ENCODE results near the gene CNTROB. TPM values are rescaled to one million over a fixed set of nuclear protein-coding genes. Genes with fewer than 3 reads are reported as not detected.

Gene CNTROB
- total RNA-seq, 1 experiment from 2014 or later, result 39.7 TPM

GRCh38 chr17:7993972-7994589, 62.1 kb downstream of the CNTROB start (continued):
- TF ChIP-seq CREB1 (CRISPR knock-in tag; IDR thresholded peaks at IDR 0.05), result no peak

- Mint-ChIP-seq H3K36me3 (peaks cover 3% of the 10 kb centered on the region; the same call in 1 of the 2 replicates), H3K27ac (no peak overlapping the region), H3K27me3 (ENCODE audit: low read depth) (peaks cover 20% of the 10 kb centered on the region), H3K9me3 (peaks cover 4% of the 10 kb centered on the region; the same call in 1 of the 2 replicates), H3K4me1 (peaks cover 6% of the 10 kb centered on the region), H3K4me3 (no peak overlapping the region)
- ATAC-seq, result no peak
- ChIA-PET POLR2A (no interaction called here), CTCF (interaction anchor here (1.9 kb wide), 1 partner anchor 151 kb away, joined by 6 read pairs; no protein-coding TSS in a partner anchor)
- no peak for DNase-seq (ENCODE audit: low spot score)
- TF ChIP-seq GABPB1 (CRISPR knock-in tag; IDR thresholded peaks at IDR 0.05), result no peak
- TF ChIP-seq RORB (CRISPR knock-in tag; IDR thresholded peaks at IDR 0.05), result no peak
- no peak for TF ChIP-seq OVOL2 (CRISPR knock-in tag; IDR thresholded peaks at IDR 0.05; ENCODE audit: borderline replicate concordance)
- no peak for TF ChIP-seq E2F4 (CRISPR knock-in tag; IDR thresholded peaks at IDR 0.05; ENCODE audit: borderline replicate concordance, low read depth)
These were observed 63.7 kb downstream of the CNTROB start for GRCh38 chr17:7995724-7996123.

GRCh38 chr17:7997186-7997585, 65.2 kb downstream of the CNTROB start:
- POLR2A ChIA-PET, result no interaction called here
- Mint-ChIP-seq H3K4me3 (no peak overlapping the region), H3K4me1 (peaks cover 9% of the 10 kb centered on the region), H3K27ac (peak overlapping the region; percentile 27; the same call in 1 of the 2 replicates), H3K9me3 (no peaks in the 10 kb centered on the region), H3K27me3 (ENCODE audit: low read depth) (peaks cover 26% of the 10 kb centered on the region), H3K36me3 (no peaks in the 10 kb centered on the region)
- 0 out of 2 replicates have a peak, but pooled peaks have one; percentile 19 for TF ChIP-seq CTCF (IDR thresholded peaks at IDR 0.05)
- TF ChIP-seq HMGA2 (CRISPR knock-in tag; IDR thresholded peaks at IDR 0.05), result no peak
- no peak for TF ChIP-seq FOXP4 (CRISPR knock-in tag; IDR thresholded peaks at IDR 0.05)
- CTCF ChIA-PET, result interaction anchor here (0.5 to 1.9 kb wide), 32 partner anchors 8 to 349 kb away, joined by 3 to 18 read pairs (median 4); partner anchors contain the start of genes ALOX15B, CNTROB, KCNAB3 and NAA38
- DNase-seq (ENCODE audit: low spot score) (peak; percentile 69), ATAC-seq (peak; percentile 92)

Other genes starting within 250 kb of the CNTROB start
- gene TP53, start 244.7 kb upstream of the CNTROB start, total RNA-seq (2021), result 173 to 179 TPM (median 176 TPM) in 3 replicates
- 35.5 to 37.3 TPM (median 37.2 TPM) in 3 replicates for gene WRAP53, start 243.7 kb upstream of the CNTROB start, total RNA-seq (2021)
- gene EFNB3, start 227.0 kb upstream of the CNTROB start, total RNA-seq (2021), result 14.3 to 14.7 TPM (median 14.5 TPM) in 3 replicates
- gene DNAH2, start 214.5 kb upstream of the CNTROB start, total RNA-seq (2021), result 0.17 to 0.34 TPM (median 0.27 TPM) in 3 replicates
- gene KDM6B, start 98.0 kb upstream of the CNTROB start, total RNA-seq (2021), result 13.2 to 16.1 TPM (median 15.8 TPM) in 3 replicates
- 2.9 to 3.9 TPM (median 3.6 TPM) in 3 replicates for gene TMEM88, start 77.1 kb upstream of the CNTROB start, total RNA-seq (2021)
- 41.8 to 46.3 TPM (median 43.4 TPM) in 3 replicates for gene NAA38, start 74.6 kb upstream of the CNTROB start, total RNA-seq (2021)
- 14.0 to 15.2 TPM (median 14.3 TPM) in 3 replicates for gene CYB5D1, start 74.2 kb upstream of the CNTROB start, total RNA-seq (2021)
- gene CHD3, start 43.4 kb upstream of the CNTROB start, total RNA-seq (2021), result 38.9 to 42.0 TPM (median 39.5 TPM) in 3 replicates
- 0.83 to 1.8 TPM (median 0.94 TPM) in 3 replicates for gene RNF227, start 15.9 kb upstream of the CNTROB start, total RNA-seq (2021)
- 3.2 to 6.7 TPM (median 6.5 TPM) in 3 replicates for gene KCNAB3, start 2.4 kb upstream of the CNTROB start, total RNA-seq (2021)
- 99.7 to 135 TPM (median 125 TPM) in 3 replicates for gene TRAPPC1, start 260 bp upstream of the CNTROB start, total RNA-seq (2021)
- 0.87 to 1.9 TPM (median 1.1 TPM) in 3 replicates for gene GUCY2D, start 70.4 kb downstream of the CNTROB start, total RNA-seq (2021)
- 0.22 to 0.87 TPM (median 0.73 TPM) in 3 replicates for gene ALOX15B, start 106.9 kb downstream of the CNTROB start, total RNA-seq (2021)
- 0.72 to 1.8 TPM (median 0.82 TPM) in 3 replicates for gene ALOX12B, start 155.5 kb downstream of the CNTROB start, total RNA-seq (2021)
- 0.48 to 0.81 TPM (median 0.62 TPM) in 3 replicates for gene ALOXE3, start 186.3 kb downstream of the CNTROB start, total RNA-seq (2021)
- gene HES7, start 191.9 kb downstream of the CNTROB start, total RNA-seq (2021), result 3.1 to 3.9 TPM (median 3.7 TPM) in 3 replicates
- gene PER1, start 220.2 kb downstream of the CNTROB start, total RNA-seq (2021), result 30.6 to 46.9 TPM (median 34.0 TPM) in 3 replicates
- 24.1 to 27.4 TPM (median 24.3 TPM) in 3 replicates for gene VAMP2, start 230.7 kb downstream of the CNTROB start, total RNA-seq (2021)
- gene TMEM107, start 244.2 kb downstream of the CNTROB start, total RNA-seq (2021), result 11.3 to 17.2 TPM (median 11.9 TPM) in 3 replicates